ENCODE data around the gene ACSL4. TPM values are rescaled to one million over a fixed set of nuclear protein-coding genes. Genes with fewer than 3 reads are reported as not detected.

Gene ACSL4
- total and polyA plus RNA-seq, 9 of the 15 experiments (the other 6 are each of a cell fraction or from before 2014, with no cell fraction given): 9.8 to 35.1 (median 25.5) TPM

DNA sequence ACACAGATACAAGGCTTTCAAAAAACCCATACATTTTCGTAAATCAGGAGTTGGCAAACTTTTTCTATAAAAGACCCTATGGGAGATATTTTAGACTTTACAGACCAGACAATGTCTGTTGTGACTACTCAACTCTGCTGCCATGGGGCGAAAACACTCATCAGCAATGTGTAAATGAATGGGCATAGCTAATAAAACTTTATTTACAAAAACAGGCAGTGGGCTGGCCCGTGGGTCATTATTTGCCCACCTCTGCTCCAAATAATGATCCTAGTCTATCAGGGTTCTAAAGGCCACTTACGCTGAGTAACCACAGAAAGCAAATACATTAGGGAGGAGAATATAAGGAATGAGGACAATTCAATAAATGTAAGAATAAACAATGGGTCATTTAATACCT lies 43.9 kb upstream of the ACSL4 start:
- TF ChIP-seq MYC (IDR thresholded peaks at IDR 0.05; ENCODE audit: low read depth, low read length) (no peak), MYC (CRISPR knock-in tag; IDR thresholded peaks at IDR 0.05; ENCODE audit: borderline replicate concordance, low read depth) (no peak)
- TF ChIP-seq, protein P1, sequence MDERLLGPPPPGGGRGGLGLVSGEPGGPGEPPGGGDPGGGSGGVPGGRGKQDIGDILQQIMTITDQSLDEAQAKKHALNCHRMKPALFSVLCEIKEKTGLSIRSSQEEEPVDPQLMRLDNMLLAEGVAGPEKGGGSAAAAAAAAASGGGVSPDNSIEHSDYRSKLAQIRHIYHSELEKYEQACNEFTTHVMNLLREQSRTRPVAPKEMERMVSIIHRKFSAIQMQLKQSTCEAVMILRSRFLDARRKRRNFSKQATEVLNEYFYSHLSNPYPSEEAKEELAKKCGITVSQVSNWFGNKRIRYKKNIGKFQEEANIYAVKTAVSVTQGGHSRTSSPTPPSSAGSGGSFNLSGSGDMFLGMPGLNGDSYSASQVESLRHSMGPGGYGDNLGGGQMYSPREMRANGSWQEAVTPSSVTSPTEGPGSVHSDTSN (CRISPR knock-in tag; IDR thresholded peaks at IDR 0.05; ENCODE audit: low read depth): no peak
- TF ChIP-seq, protein P1 (tag; conservative IDR thresholded peaks at IDR 0.05; ENCODE audit: low read depth): no peak
- TF ChIP-seq, protein P2, sequence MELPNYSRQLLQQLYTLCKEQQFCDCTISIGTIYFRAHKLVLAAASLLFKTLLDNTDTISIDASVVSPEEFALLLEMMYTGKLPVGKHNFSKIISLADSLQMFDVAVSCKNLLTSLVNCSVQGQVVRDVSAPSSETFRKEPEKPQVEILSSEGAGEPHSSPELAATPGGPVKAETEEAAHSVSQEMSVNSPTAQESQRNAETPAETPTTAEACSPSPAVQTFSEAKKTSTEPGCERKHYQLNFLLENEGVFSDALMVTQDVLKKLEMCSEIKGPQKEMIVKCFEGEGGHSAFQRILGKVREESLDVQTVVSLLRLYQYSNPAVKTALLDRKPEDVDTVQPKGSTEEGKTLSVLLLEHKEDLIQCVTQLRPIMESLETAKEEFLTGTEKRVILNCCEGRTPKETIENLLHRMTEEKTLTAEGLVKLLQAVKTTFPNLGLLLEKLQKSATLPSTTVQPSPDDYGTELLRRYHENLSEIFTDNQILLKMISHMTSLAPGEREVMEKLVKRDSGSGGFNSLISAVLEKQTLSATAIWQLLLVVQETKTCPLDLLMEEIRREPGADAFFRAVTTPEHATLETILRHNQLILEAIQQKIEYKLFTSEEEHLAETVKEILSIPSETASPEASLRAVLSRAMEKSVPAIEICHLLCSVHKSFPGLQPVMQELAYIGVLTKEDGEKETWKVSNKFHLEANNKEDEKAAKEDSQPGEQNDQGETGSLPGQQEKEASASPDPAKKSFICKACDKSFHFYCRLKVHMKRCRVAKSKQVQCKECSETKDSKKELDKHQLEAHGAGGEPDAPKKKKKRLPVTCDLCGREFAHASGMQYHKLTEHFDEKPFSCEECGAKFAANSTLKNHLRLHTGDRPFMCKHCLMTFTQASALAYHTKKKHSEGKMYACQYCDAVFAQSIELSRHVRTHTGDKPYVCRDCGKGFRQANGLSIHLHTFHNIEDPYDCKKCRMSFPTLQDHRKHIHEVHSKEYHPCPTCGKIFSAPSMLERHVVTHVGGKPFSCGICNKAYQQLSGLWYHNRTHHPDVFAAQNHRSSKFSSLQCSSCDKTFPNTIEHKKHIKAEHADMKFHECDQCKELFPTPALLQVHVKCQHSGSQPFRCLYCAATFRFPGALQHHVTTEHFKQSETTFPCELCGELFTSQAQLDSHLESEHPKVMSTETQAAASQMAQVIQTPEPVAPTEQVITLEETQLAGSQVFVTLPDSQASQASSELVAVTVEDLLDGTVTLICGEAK (IDR thresholded peaks at IDR 0.05): peak; percentile 89
- TF ChIP-seq, protein P2 (CRISPR knock-in tag; IDR thresholded peaks at IDR 0.05): peak; percentile 65

More for the DNA sequence above, 43.9 kb upstream of the ACSL4 start:
- Histone ChIP-seq H3K36me3 (ENCODE audit: control insufficient read depth, insufficient read depth, low read length) (no peaks in the 10 kb centered on the region), H3K79me2 (ENCODE audit: control insufficient read depth, insufficient read depth, low read length) (no peaks in the 10 kb centered on the region), H3K9ac (ENCODE audit: insufficient read depth in 1 of 2, low read depth in 2 of 2, low read length in 2 of 2) (no peak overlapping the region), H3K4me2 (ENCODE audit: insufficient read depth, low read length) (no peak overlapping the region), H3K4me1 (replicated peaks in 1 of 2; ENCODE audit: control insufficient read depth in 2 of 2, insufficient read depth in 2 of 2, low read length in 2 of 2) (peaks cover 0 to 25% of the 10 kb centered on the region in 2 experiments; a peak in 4 of 5 replicates), H3K27me3 (ENCODE audit: control insufficient read depth in 2 of 2, insufficient read depth in 2 of 2, low read length in 2 of 2) (no peaks in the 10 kb centered on the region), H2AFZ (ENCODE audit: low read depth, low read length) (no peak overlapping the region), H4K20me1 (replicated peaks; ENCODE audit: control insufficient read depth, insufficient read depth, low read length) (no peaks in the 10 kb centered on the region), H3K4me3 (no peak overlapping the region), H3K27ac (ENCODE audit: extremely low read depth, low read depth, low read length) (no peak overlapping the region), H3K9me3 (replicated peaks; ENCODE audit: control insufficient read depth, insufficient read depth, low read depth, low read length) (no peaks in the 10 kb centered on the region), H3K9me1 (ENCODE audit: control insufficient read depth, insufficient read depth, low read length) (peaks cover 2% of the 10 kb centered on the region)
- no peak for DNase-seq (ENCODE audit: extremely low read depth in 1 of 4, low spot score in 3 of 4)
- 72% methylated on average over 4 of the region's 4 CpGs for WGBS (ENCODE audit: insufficient coverage, low coverage, missing lambda C conversion rate)
- no peak for ATAC-seq
- in situ Hi-C loops (cut with MboI) (no loop called here), intact Hi-C loops (cut with micrococcal nuclease) (no loop called here)
- POLR2A ChIA-PET: no interaction called here
- CTCF ChIA-PET (ENCODE audit: low intra/inter-chr PET ratio): no interaction called here
- no TSS peak for BruUV-seq (replicated peaks)
- no peak for FAIRE-seq
